Activated gamma-delta T cell treated with Interleukin-2 at 50 U/mL for 16 hours (primary cell): ENCODE results near the gene RIC1.
"Not testable (repeated sequence)": the region's sequence is repeated elsewhere in the genome, so short reads cannot be mapped to it uniquely, and the experiment has no call there.

ENCODE experiments used
- DNase-seq: peaks from one replicate; pipeline ENCODE4 v3.0.0-alpha.2; 2020

The RIC1 gene

GRCh38 chr9:5790923-5791322 is 162.0 kb downstream of the RIC1 start:
- no peak for DNase-seq

- no peak for DNase-seq
Observed at GRCh38 chr9:5791870-5792269, 163.0 kb downstream of the RIC1 start.

- DNase-seq, result no peak
Observed at GRCh38 chr9:5793812-5794211, 164.9 kb downstream of the RIC1 start.

DNA sequence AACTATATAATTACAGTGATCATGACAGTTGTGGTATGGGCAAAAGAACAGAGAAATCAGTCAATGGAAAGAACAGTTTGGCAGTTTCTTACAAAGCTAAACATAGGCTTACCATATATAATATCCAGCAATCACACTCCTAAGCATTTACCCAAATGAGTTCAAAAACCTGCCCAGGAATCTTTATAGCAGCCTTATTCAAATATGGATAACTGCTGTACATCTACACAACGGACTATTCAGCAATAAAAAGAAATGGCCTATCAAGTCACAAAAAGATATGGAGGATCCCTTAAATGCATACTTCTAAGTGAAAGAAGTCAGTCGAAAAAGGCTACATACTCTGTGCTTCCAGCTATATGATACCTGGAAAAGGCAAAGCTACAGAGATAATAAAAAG is 167.4 kb downstream of the RIC1 start:
- DNase-seq, result no peak

GRCh38 chr9:5798581-5798980 is 169.7 kb downstream of the RIC1 start:
- no peak for DNase-seq

- DNase-seq, result no peak
Observed at GRCh38 chr9:5799314-5799713, 170.4 kb downstream of the RIC1 start.

DNA sequence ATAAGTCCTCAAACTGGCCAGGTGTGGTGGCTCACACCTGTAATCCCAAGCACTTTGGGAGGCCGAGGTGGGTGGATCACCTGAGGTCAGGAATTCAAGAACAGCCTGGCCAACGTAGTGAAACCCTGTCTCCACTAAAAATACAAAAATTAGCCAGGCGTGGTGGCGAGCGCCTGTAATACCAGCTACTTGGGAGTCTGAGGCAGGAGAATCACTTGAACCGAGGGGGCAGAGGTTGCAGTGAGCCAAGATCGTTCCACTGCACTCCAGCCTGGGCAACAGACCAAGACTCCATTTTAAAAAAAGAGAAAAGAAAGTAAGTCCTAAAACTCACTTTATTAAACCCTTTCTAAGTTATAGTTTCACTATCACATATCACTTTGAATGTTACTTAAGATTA is 171.5 kb downstream of the RIC1 start:
- DNase-seq, result not testable (repeated sequence)

- no peak for DNase-seq
Observed at GRCh38 chr9:5800969-5801738, 172.2 kb downstream of the RIC1 start.

GRCh38 chr9:5801739-5802113 is 172.8 kb downstream of the RIC1 start:
- no peak for DNase-seq

- DNase-seq, result no peak
Observed at GRCh38 chr9:5805478-5805877, 176.6 kb downstream of the RIC1 start.

DNA sequence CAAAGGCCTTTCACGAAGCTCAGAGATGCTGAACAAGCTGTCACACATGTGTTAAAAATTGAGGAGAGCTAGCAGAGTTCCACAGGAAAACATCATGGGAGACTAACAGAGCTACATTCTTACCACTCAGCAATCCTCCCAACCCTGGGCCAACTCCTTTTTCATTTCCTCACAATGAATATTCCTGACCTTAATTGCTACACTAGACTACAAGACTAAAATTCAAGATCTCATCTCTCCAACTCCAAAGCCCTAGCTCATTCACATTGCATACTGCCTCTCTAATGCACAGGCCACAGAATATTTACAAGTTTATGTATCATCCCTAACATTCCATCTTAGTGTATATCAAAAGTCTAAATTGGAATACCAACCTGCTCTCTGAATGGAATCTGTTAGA is 182.8 kb downstream of the RIC1 start:
- no peak for DNase-seq

DNA sequence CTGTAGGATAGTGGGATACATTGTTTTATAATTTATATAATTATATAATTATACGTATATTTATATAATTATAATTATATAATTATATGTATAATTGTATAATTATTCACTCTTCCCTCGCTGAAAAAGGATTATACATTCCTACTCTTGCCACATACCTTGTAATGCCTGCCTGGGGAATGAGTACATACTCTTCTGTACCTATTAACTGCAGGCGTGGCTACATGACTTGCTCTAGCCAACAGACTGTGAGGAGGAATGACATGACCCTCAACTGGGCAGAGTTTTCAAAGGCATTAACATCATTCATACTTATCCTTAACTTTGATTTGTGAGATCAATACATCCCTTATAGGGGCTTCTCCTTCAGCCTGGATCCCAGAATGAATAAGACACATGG is 184.9 kb downstream of the RIC1 start:
- no peak for DNase-seq

DNA sequence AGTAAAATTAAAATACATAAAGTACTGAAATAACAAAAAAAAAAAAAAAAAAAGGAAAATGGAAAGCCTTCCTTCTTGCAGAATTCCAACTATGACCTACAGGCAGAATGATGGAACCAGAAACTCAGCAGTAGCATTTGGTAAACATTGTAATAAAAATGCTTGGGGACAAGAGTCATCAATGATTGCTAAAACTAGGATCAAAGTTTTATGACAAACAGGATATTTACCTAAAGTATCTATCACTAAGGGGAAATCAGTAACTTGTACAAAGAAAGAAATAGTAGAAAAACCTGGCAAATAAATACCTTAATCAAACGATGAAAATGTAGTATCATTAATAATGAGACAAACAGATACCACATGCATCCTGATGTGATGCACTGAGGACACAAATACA is 186.6 kb downstream of the RIC1 start:
- no peak for DNase-seq

DNA sequence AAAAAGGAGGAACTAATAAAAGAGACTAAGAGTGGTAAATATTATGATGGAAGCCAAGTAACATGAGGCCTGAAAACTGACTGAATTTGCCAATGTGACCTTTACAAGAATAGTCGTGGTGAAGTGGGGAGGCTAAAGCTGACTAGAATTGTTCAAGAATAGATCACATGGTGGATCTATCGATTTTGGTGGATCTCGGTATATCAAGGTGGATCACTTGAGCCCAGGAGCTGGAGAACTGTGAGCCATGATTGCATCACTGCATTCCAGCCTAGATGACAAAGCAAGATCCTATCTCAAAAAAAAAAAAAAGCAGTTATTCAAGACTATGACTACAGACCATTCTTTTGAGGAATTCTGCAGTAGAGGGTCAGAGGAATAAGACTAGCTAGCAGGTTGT is 189.0 kb downstream of the RIC1 start:
- no peak for DNase-seq

GRCh38 chr9:5818424-5819142 is 189.7 kb downstream of the RIC1 start:
- no peak for DNase-seq

- no peak for DNase-seq
Observed at GRCh38 chr9:5819174-5819573, 190.3 kb downstream of the RIC1 start.

- no peak for DNase-seq
Observed at GRCh38 chr9:5820425-5820824, 191.5 kb downstream of the RIC1 start.

GRCh38 chr9:5825223-5825622 is 196.3 kb downstream of the RIC1 start:
- DNase-seq, result no peak
